ENCODE measurements around the gene ARRDC3.

DNA sequence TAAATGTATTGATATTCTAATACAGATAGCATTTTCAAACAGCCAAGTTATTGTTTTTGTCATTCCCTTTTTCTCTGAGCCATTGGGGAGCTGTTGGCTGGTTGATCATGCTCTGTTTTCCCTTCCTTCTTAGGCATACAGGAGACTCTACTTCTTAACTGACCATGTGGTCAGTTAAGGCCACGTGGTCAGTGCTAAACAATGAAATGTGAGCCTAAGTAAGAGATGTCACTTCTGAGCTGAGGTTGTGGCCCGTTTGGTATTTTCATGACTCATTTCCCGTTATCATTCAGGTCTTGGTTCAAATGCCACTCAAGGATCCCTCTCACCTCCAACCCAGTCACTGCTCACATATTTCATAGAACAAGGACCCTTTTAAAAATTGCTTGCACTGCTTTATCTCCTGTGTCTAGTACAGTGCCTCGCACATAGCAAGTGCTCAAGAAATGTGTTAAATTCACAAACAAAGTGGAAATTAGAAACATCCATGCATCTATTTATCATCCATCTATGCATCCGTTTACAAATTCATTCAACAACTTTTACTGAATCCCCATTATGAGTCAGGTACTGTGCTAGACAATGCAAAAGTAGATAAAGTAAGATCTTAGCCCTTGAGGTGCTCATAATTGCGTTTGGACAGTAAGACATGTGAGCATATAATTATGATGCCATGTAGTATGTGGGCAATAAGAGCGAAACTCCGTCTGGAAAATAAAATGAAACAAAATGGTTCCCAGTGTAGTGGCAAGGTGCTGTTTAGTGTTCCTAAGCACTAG lies 50.7 kb downstream of the ARRDC3 start:
- TF ChIP-seq, protein P1, sequence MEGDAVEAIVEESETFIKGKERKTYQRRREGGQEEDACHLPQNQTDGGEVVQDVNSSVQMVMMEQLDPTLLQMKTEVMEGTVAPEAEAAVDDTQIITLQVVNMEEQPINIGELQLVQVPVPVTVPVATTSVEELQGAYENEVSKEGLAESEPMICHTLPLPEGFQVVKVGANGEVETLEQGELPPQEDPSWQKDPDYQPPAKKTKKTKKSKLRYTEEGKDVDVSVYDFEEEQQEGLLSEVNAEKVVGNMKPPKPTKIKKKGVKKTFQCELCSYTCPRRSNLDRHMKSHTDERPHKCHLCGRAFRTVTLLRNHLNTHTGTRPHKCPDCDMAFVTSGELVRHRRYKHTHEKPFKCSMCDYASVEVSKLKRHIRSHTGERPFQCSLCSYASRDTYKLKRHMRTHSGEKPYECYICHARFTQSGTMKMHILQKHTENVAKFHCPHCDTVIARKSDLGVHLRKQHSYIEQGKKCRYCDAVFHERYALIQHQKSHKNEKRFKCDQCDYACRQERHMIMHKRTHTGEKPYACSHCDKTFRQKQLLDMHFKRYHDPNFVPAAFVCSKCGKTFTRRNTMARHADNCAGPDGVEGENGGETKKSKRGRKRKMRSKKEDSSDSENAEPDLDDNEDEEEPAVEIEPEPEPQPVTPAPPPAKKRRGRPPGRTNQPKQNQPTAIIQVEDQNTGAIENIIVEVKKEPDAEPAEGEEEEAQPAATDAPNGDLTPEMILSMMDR (IDR thresholded peaks at IDR 0.05) = no peak
- TF ChIP-seq POLR2A (IDR thresholded peaks at IDR 0.05) = no peak
